T-helper 1 cell (primary cell): ENCODE measurements around the gene TUBB2B.
"Not testable (repeated sequence)": the region's sequence is repeated elsewhere in the genome, so short reads cannot be mapped to it uniquely, and the experiment has no call there.

Experiments
- DNase-seq, 5 donors: peaks; one replicate each; pipeline ENCODE4 v3.0.0-alpha.2; 2012 to 2020

The TUBB2B gene

GRCh38 chr6:3209114-3210023 lies 18.1 kb downstream of the TUBB2B start:
- DNase-seq = peak in 1 of 5 donors; percentile 39

DNA sequence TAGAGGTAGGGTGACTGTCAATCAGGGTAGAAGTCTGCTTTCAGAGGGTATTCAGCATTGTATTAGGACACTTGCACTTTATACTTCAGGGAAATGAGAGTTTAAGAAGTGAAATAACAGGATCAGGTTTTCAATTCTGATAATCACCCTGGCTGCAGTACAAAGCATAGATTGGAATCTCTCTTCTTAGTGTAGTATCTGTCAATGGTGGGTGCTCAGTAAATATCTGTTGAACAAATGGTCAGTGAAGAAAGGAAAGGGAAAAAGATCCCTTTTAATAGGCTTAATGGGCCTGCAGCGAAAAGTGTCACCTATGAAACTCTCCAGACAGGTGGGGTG lies 18.7 kb downstream of the TUBB2B start:
- DNase-seq = no peak

GRCh38 chr6:3208098-3208774 lies 19.2 kb downstream of the TUBB2B start:
- no peak for DNase-seq

GRCh38 chr6:3206339-3207015 lies 21.0 kb downstream of the TUBB2B start:
- no peak for DNase-seq

DNA sequence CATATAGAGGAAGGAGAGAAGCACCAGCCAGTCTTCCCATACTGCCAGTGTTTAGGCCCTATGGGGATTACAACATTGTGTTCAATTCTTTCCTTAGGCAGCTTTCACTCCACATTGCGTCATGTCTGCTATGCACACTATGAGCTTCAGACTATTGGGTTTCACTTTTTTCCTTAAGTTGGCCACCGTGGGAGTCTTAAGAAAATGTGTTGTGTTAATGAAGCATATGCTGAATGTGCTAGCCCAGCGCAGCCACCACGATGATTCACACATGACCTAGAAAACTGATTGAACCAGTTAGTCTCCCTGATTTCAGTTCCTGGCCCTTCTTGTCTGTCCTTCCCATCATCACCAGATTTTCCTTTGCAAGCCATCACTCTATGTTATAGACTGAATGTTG lies 21.5 kb downstream of the TUBB2B start:
- DNase-seq = no peak

- DNase-seq = no peak
Observed at GRCh38 chr6:3204921-3205320, 22.5 kb downstream of the TUBB2B start.

GRCh38 chr6:3202999-3203696 lies 24.3 kb downstream of the TUBB2B start:
- DNase-seq = no peak

DNA sequence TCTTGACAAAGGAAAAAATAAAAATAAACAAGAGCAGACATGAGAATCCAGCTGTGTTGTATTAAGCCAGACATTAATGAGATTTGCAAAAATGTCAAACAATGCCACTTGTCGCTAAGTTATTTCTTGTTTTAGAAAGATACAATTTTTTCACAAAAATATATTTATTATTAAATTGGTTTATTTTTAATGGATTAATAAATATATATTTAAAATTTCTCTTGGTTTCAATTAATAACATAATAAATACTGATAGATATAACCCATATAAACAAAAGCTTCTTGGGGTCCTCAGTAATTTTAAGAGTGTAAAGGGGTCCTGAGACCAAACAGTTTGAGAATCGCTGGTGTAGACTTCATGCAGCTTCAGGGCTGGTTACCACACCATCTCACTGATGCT lies 26.1 kb downstream of the TUBB2B start:
- no peak for DNase-seq

GRCh38 chr6:3200682-3201081 lies 26.8 kb downstream of the TUBB2B start:
- DNase-seq = no peak

DNA sequence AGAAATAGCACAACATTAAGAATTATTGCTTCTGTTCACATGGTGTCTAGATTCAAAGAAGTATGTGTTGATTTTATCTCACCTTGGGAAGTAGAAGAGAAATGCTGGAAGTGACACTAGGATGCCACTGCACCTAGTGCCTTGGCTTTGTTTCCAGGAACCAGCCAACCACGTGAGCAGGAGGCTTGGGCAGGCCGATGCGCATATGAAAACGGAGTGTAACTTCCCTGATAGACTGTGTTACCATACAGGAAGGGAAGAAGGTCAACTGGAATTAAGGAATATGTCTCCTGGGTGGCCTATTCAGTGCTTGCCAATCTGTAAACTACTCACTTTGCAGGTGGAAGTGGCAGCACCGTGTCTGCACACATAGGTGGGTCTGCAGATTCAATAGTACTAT lies 28.1 kb downstream of the TUBB2B start:
- DNase-seq = no peak

GRCh38 chr6:3197734-3198133 lies 29.7 kb downstream of the TUBB2B start:
- not testable (repeated sequence) for DNase-seq

DNA sequence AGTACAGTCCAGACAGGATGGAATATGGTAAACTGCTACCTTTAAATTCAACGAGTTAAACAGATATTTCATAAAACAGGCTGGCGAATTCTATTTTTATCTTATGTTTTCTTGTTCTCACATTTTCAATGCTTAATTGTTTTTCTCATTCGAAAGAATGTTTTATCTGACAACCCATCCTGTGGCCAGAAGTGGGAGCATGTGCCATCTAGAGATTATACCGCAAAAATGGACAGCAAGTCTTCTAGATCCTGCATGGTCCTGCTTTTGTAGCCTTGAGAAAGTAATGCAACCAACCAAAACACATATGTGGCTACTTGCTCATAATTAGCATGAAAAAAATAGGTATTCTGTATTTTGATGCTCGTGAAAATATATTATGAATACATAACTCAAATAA lies 30.7 kb downstream of the TUBB2B start:
- DNase-seq = no peak

GRCh38 chr6:3195695-3196497 lies 31.6 kb downstream of the TUBB2B start:
- no peak for DNase-seq

- no peak for DNase-seq
Observed at GRCh38 chr6:3195420-3195694, 32.1 kb downstream of the TUBB2B start.

GRCh38 chr6:3194535-3195419 lies 32.7 kb downstream of the TUBB2B start:
- DNase-seq = no peak

- no peak for DNase-seq
Observed at GRCh38 chr6:3193102-3193849, 34.2 kb downstream of the TUBB2B start.

GRCh38 chr6:3190779-3191178 lies 36.7 kb downstream of the TUBB2B start:
- no peak for DNase-seq

GRCh38 chr6:3190056-3190455 lies 37.4 kb downstream of the TUBB2B start:
- DNase-seq = no peak

DNA sequence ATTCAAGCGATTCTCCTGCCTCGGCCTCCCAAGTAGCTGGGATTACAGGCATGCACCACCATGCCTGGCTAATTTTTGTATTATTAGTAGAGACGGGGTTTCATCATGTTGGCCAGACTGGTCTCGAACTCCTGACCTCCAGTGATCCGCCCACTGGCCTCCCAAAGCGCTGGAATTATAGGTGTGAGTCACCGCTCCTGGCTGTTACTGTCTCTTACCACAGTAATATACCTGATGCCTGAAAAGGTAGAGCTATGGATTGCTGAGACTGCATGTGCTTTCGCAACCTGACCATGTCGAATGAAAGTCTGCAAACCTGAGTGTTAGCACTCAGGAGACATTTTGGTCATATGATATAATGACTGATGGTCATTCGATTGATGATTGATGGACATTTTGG lies 38.3 kb downstream of the TUBB2B start:
- not testable (repeated sequence) for DNase-seq

- DNase-seq = no peak
Observed at GRCh38 chr6:3188262-3188661, 39.2 kb downstream of the TUBB2B start.

GRCh38 chr6:3186974-3187382 lies 40.5 kb downstream of the TUBB2B start:
- DNase-seq = no peak
